ENCODE data around the gene ANK3. TPM values are rescaled to one million over a fixed set of nuclear protein-coding genes. Genes with fewer than 3 reads are reported as not detected.

ANK3 gene
- total RNA-seq, 4 donors from 2014 or later: 118 to 161 (median 151) TPM

DNA sequence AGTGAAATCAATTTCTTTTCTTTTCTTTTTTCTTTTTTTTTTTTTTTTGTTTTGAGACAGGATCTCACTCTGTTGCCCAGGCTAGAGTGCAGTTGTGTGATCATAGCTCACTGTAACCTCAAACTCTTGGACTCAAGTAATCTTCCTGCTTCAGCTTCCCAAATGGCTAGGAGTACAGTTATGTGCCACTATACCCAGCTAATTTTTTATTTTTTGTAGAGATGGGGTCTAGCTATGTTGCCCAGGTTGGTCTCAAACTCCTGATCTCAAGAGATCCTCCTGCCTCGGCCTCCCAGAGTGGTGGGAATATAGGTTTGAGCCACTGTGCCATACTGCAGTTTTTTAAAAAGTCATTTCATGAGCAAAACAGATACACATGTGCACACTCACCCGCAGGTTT, 79.8 kb downstream of the ANK3 start:
- H3K4me3 ChIP-seq: no peak overlapping the region
- no peaks in the 10 kb centered on the region for H3K27me3 ChIP-seq
- no peaks in the 10 kb centered on the region for H3K4me1 ChIP-seq
- TF ChIP-seq, protein P1, sequence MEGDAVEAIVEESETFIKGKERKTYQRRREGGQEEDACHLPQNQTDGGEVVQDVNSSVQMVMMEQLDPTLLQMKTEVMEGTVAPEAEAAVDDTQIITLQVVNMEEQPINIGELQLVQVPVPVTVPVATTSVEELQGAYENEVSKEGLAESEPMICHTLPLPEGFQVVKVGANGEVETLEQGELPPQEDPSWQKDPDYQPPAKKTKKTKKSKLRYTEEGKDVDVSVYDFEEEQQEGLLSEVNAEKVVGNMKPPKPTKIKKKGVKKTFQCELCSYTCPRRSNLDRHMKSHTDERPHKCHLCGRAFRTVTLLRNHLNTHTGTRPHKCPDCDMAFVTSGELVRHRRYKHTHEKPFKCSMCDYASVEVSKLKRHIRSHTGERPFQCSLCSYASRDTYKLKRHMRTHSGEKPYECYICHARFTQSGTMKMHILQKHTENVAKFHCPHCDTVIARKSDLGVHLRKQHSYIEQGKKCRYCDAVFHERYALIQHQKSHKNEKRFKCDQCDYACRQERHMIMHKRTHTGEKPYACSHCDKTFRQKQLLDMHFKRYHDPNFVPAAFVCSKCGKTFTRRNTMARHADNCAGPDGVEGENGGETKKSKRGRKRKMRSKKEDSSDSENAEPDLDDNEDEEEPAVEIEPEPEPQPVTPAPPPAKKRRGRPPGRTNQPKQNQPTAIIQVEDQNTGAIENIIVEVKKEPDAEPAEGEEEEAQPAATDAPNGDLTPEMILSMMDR (IDR thresholded peaks at IDR 0.05): no peak
- TF ChIP-seq POLR2A (IDR thresholded peaks at IDR 0.05): no peak
- no peak for DNase-seq
- H3K9me3 ChIP-seq: no peaks in the 10 kb centered on the region
- H3K36me3 ChIP-seq: no peaks in the 10 kb centered on the region
- no peak overlapping the region for H3K27ac ChIP-seq

DNA sequence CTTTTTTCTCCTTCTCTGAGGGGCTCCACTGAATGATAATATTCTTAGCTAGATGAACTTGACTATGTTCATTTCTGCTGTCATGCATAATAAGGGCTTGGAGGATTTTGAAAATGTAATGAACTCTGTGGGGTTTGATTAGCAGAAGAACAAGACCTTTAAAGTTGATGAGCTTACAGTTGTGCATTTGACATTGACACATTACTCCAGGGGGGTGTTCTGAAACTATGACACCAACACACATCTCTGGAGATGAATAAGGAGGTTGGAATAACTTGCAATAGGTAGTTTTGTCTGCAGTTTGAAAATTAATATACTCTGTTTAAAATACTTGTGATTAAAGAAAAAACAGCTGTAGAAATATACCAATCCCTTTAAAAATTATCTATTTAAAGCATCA, 80.3 kb downstream of the ANK3 start:
- no peaks in the 10 kb centered on the region for H3K36me3 ChIP-seq
- no peaks in the 10 kb centered on the region for H3K4me1 ChIP-seq
- no peak overlapping the region for H3K4me3 ChIP-seq
- no peak for DNase-seq
- H3K27me3 ChIP-seq: no peaks in the 10 kb centered on the region
- TF ChIP-seq, protein P1 (IDR thresholded peaks at IDR 0.05): no peak
- no peak for TF ChIP-seq POLR2A (IDR thresholded peaks at IDR 0.05)
- no peak overlapping the region for H3K27ac ChIP-seq
- H3K9me3 ChIP-seq: no peaks in the 10 kb centered on the region

DNA sequence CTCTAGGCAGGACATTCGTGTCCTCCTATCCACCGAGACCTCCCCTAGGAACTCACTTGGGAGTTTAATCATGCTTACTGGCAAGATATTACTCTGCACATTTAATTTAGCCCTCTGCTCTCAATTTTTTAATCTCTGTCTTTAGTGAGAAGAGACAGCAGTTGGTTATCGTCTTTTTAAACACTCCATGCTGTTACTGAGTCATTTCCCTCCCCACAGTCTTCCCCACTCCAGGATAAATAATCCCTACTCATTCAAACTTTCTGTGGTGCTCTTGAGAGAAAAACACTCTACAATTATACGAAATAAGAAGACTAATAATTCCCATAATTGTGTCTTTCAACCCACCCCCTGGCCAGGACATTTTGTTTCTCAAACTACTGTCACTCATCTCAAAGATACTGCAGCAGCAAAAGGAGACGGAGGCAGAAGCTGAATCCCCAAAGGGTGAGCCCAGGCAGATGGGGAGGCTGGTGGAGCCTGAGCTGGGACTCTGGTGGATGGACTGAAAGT, 84.2 kb downstream of the ANK3 start:
- no peaks in the 10 kb centered on the region for H3K9me3 ChIP-seq
- H3K27ac ChIP-seq: no peak overlapping the region
- H3K36me3 ChIP-seq: no peaks in the 10 kb centered on the region
- no peak for DNase-seq
- no peak overlapping the region for H3K4me3 ChIP-seq
- no peaks in the 10 kb centered on the region for H3K27me3 ChIP-seq
- no peak for TF ChIP-seq POLR2A (IDR thresholded peaks at IDR 0.05)
- TF ChIP-seq, protein P1 (IDR thresholded peaks at IDR 0.05): no peak
- no peaks in the 10 kb centered on the region for H3K4me1 ChIP-seq

DNA sequence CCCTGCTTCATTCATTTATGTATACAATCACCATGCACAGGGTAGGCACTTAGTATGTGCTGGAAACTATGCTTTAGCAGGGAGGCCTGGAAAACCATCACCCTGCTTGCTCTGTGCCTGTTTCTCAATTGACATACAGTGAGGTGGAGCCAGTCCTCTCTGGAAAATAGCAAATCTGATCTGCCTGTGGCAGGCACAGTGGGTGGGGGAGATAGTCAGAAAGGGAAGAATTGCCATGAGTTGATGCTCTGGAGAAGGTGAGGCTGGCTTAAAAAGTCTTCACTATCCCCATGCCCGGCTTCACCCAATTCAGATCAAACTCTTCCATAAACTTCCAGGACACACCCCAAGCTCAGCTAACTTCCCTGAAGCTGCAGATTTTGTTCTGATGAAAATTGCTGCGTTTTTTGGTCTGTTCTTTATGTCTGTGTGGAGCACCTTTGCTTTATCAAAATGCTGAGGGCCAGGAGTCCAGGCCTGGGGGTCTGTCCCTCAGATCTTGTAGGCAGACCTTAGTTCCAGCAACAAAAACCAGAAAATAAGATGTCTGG, 84.8 kb downstream of the ANK3 start:
- Histone ChIP-seq H3K9me3 (no peaks in the 10 kb centered on the region), H3K36me3 (no peaks in the 10 kb centered on the region), H3K4me1 (no peaks in the 10 kb centered on the region), H3K4me3 (no peak overlapping the region), H3K27me3 (no peaks in the 10 kb centered on the region), H3K27ac (no peak overlapping the region)
- TF ChIP-seq POLR2A (IDR thresholded peaks at IDR 0.05): no peak
- TF ChIP-seq, protein P1 (IDR thresholded peaks at IDR 0.05): no peak
- no peak for DNase-seq

DNA sequence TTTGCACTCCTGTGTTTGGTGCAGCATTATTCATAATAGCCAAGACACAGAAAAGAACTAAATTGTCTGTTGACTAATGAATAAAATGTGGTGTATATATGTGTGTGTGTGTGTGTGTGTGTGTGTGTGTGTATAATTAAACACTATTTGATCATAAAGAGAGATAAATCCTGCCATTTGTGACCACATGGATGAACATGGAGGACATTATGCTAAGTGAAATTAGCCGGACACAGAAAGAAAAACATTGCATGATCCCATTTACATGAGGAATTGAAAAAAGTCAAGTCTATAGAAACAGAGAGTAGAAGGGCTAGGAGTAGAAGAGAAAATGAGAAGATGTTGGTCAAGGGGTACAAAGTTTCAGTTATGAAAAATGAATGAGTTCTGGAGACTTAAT, 85.9 kb downstream of the ANK3 start:
- Histone ChIP-seq H3K27me3 (no peaks in the 10 kb centered on the region), H3K4me1 (no peaks in the 10 kb centered on the region), H3K9me3 (no peaks in the 10 kb centered on the region), H3K27ac (no peak overlapping the region), H3K4me3 (no peak overlapping the region), H3K36me3 (no peaks in the 10 kb centered on the region)
- TF ChIP-seq, protein P1 (IDR thresholded peaks at IDR 0.05): no peak
- no peak for TF ChIP-seq POLR2A (IDR thresholded peaks at IDR 0.05)
- DNase-seq: no peak
